Measurements from ENCODE around the gene MAN2A2. TPM values are rescaled to one million over a fixed set of nuclear protein-coding genes. Genes with fewer than 3 reads are reported as not detected.

MAN2A2 gene
- total RNA-seq, 1 donor from 2014 or later = 70.0 TPM

DNA sequence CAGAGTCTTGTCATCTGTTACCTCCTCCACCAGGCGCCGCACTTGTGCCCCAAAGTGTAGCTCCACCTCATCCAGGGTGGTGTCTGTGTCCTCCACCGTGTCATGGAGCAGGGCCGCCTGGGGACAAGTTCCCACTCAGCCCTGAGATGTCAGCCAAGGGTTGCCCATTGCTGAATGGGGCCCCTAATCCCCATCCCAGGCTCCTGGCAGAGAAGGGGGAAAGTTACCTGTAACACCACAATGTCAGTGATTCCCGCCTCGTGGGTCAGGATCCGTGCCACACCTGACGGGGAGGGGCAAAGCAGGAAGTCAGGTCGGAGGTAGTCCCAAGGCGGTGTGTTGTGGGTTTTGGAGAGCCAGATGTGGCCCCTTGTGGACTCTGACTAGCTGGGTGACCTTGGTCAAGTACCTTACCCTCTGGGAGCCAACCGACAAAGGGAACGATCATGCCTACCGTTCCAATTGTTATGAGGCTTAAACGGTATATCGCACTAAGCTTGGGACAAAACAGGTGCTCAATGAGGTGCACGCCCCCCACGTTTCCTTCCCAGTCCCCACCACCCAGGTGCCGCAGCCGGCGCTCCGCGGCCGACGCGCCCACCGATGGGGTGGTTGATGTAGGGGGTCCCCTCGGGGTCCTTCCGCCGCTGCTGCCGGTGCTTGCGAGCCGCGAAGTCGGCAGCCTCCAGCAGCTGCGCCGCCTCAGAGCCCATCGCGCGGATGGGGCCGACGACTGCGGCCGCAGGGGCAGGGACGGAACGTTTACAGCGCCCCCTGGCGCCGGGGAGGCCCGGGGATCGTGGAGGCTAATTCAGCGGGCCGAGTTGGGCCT is 28.9 kb downstream of the MAN2A2 start, which contains the start of gene HDDC3:
Gene HDDC3, minus strand, starts transcription at position 722 of the 832 bp plus-strand sequence. Its CDS starts 9 bp downstream, at position 713.
- peak within 1 kb of the TSS; percentile 84 for H3K4me3 Mint-ChIP-seq (ENCODE audit: unreplicated experiment)
- peaks cover 4% of the 10 kb centered on the region for H3K36me3 Mint-ChIP-seq (ENCODE audit: unreplicated experiment)
- peak; percentile 96 for DNase-seq (ENCODE audit: extremely low spot score, unreplicated experiment)
- TF ChIP-seq CTCF (IDR thresholded peaks at IDR 0.05) = peak; percentile 97
- no peaks in the 10 kb centered on the region for H3K9me3 Mint-ChIP-seq (ENCODE audit: unreplicated experiment)
- peaks cover 33% of the 10 kb centered on the region for H3K4me1 Mint-ChIP-seq (ENCODE audit: unreplicated experiment)
- H3K27me3 Mint-ChIP-seq (ENCODE audit: unreplicated experiment) = no peaks in the 10 kb centered on the region
- peak within 1 kb of the TSS; percentile 87 for H3K27ac Mint-ChIP-seq (ENCODE audit: unreplicated experiment)

DNA sequence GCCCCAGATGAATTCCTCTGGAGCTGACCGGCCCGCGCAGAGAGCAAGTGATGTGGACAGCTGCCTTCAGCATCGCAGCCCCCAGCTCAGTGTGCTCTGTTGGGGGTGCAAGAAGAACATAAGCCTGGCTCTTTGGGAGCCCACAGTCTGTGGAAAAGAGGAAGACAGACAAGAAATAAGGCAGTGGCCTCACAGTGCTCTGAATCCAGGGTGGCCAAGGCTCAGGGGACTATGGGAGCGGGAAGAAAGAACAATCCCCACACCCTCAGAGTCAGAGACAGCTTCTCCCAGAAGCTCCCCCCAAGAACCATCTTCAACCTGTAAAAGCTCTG is 29.5 kb downstream of the MAN2A2 start:
- H3K36me3 Mint-ChIP-seq (ENCODE audit: unreplicated experiment) = peaks cover 4% of the 10 kb centered on the region
- H3K9me3 Mint-ChIP-seq (ENCODE audit: unreplicated experiment) = no peaks in the 10 kb centered on the region
- no peak for TF ChIP-seq CTCF (IDR thresholded peaks at IDR 0.05)
- no peak for DNase-seq (ENCODE audit: extremely low spot score, unreplicated experiment)
- no peaks in the 10 kb centered on the region for H3K27me3 Mint-ChIP-seq (ENCODE audit: unreplicated experiment)
- H3K4me1 Mint-ChIP-seq (ENCODE audit: unreplicated experiment) = peaks cover 33% of the 10 kb centered on the region
- H3K27ac Mint-ChIP-seq (ENCODE audit: unreplicated experiment) = peak overlapping the region; percentile 87
- peak overlapping the region; percentile 84 for H3K4me3 Mint-ChIP-seq (ENCODE audit: unreplicated experiment)

- H3K27me3 Mint-ChIP-seq (ENCODE audit: unreplicated experiment) = no peaks in the 10 kb centered on the region
- H3K36me3 Mint-ChIP-seq (ENCODE audit: unreplicated experiment) = peaks cover 5% of the 10 kb centered on the region
- H3K4me1 Mint-ChIP-seq (ENCODE audit: unreplicated experiment) = peaks cover 33% of the 10 kb centered on the region
- TF ChIP-seq CTCF (IDR thresholded peaks at IDR 0.05) = no peak
- no peak overlapping the region for H3K4me3 Mint-ChIP-seq (ENCODE audit: unreplicated experiment)
- H3K9me3 Mint-ChIP-seq (ENCODE audit: unreplicated experiment) = no peaks in the 10 kb centered on the region
- no peak overlapping the region for H3K27ac Mint-ChIP-seq (ENCODE audit: unreplicated experiment)
- no peak for DNase-seq (ENCODE audit: extremely low spot score, unreplicated experiment)
Observed at GRCh38 chr15:90933301-90933700, 30.2 kb downstream of the MAN2A2 start.

GRCh38 chr15:90934256-90934948 is 31.3 kb downstream of the MAN2A2 start:
- no peaks in the 10 kb centered on the region for H3K9me3 Mint-ChIP-seq (ENCODE audit: unreplicated experiment)

More at GRCh38 chr15:90934256-90934948, 31.3 kb downstream of the MAN2A2 start:
- Mint-ChIP-seq H3K27me3 (ENCODE audit: unreplicated experiment) (no peaks in the 10 kb centered on the region), H3K36me3 (ENCODE audit: unreplicated experiment) (peaks cover 7% of the 10 kb centered on the region), H3K4me1 (ENCODE audit: unreplicated experiment) (peaks cover 33% of the 10 kb centered on the region), H3K4me3 (ENCODE audit: unreplicated experiment) (peak overlapping the region; percentile 82), H3K27ac (ENCODE audit: unreplicated experiment) (peak overlapping the region; percentile 91)
- peak; percentile 91 for TF ChIP-seq CTCF (IDR thresholded peaks at IDR 0.05)
- DNase-seq (ENCODE audit: extremely low spot score, unreplicated experiment) = peak; percentile 92

Measured in osteocyte (in vitro differentiated cells).